Activated T-cell treated with anti-CD3 and anti-CD28 coated beads for 1 hour (primary cell): ENCODE data around the gene YES1.
"Not testable (repeated sequence)": the region's sequence is repeated elsewhere in the genome, so short reads cannot be mapped to it uniquely, and the experiment has no call there.

ENCODE experiments used
- DNase-seq: peaks from one replicate; pipeline ENCODE4 v3.0.0-alpha.2; 2020; ENCODE audit warnings: low read depth

The YES1 gene

DNA sequence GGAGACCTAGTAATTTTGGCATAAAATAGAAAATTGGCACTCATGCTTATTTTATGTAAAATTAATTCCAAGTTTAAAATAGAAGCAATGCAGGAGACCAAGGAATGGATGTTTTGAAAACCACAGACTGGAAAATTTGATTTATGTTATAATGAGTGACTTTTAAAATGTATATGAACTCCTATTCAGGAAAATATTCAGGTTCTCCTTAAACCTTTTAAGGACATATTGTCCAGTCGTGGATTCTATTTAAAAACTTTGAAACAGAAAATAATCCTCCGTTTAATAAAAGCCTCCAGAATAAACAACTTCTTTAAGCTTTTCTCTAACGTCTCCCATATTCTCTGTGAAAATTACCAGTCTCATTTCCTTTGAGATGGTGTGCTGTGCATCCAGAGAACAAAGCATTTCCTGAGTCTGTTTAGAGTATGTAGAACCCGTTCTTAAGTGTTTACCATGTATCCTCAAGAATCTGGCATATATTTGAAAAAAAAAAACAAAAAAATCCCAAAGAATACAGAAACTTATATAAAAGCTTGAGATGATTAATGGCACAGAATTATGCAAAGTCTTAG lies 8.6 kb upstream of the YES1 start:
- no peak for DNase-seq

DNA sequence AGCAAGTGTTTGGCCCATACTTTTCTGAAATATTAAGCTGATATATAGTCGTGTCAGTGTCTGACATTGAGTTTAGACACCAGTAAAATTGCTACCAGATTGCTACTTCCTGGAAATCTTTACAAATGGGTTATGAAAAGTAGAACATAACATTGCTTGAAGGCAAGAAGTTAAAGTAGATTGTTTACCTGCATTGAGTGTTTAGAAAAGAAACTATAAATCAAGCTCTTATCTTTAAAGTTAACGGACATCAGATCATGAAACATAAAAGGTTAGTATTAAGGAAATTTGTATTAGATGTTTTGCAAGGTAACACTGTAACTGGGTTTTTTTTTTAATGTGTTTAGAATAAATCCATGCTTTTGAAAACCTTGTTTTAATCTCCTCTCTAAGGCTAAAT lies 4.8 kb upstream of the YES1 start:
- no peak for DNase-seq

DNA sequence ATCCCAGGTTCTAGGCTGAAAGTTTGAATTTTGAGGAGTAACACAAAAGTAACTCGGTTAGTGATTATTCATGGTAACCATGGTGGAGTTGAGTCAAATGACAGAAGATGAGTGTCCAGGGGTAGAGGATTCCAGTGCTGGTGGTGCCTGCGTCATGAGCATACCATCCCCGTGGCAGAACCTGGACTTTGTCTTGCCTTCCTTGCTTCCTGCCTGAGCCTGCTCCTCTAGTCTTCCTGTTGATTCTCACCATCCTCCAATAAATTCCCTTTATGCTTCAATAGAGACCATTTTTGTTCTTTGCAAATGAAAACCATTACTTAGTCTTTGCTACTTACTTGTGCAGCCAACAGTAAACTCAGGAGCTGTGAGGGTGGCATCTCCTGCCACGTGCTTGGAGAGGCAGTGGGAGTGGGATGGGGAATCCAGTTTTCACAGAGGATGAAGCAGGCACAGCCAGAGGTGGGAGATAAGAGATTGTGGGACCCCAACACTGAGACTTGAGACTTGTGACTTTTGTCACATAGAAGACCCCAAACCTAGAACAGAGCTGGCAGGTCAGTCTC lies 4.1 kb upstream of the YES1 start:
- no peak for DNase-seq

DNA sequence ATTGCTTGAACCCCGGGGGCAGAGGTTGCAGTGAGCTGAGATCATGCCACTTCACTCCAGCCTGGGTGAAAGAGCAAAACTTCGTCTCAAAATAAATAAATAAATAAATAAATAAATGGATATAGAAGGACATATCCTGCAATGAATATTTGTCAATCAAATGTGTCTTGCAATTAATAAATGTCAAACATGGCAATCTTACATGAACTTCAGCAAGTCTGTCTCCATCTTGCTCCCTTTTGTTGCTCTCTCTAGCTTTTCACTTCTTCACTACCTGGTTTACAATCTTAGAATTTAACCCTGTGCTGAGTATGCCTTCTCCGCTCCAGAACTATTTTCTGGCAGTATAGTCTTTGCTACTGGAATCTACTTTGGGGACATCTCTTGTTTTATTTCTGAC lies 3.3 kb upstream of the YES1 start:
- no peak for DNase-seq

DNA sequence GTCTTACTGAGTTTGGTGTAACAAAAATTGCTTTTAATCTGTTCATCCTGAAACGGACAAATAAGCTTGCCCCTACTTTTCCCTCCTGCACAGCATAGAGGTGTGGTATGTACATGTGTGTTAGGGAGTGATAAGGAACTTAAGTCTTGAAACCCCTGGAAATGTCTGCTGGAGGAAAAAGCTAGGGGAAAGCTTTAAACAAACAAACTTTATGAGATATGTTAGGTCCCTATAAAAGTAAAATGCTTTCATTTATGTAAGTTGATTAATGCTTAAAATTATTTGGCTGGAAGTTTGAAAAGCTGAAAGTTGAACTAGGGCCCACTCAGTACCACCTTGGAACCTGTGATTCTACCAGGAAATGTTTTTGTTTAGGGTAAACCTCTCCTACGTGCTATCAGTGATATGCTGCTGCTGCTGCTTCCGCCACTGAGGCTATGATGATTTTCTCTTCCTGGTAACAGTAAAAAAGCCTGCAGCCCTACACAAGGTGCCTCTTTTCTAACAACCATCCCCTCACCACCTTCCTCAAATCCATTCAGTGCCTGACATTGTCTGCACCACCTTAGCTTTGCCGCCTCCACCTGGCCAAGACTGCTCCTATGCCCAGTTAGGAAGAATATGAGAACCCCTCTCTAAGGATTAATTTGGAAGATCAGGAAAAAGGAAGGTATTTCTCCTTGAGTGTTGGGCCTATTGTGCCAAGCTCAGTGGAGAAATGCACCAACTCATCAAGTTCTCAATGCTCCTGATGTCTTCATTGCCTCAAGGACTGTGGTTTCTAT lies 2.5 kb upstream of the YES1 start:
- DNase-seq, result no peak

DNA sequence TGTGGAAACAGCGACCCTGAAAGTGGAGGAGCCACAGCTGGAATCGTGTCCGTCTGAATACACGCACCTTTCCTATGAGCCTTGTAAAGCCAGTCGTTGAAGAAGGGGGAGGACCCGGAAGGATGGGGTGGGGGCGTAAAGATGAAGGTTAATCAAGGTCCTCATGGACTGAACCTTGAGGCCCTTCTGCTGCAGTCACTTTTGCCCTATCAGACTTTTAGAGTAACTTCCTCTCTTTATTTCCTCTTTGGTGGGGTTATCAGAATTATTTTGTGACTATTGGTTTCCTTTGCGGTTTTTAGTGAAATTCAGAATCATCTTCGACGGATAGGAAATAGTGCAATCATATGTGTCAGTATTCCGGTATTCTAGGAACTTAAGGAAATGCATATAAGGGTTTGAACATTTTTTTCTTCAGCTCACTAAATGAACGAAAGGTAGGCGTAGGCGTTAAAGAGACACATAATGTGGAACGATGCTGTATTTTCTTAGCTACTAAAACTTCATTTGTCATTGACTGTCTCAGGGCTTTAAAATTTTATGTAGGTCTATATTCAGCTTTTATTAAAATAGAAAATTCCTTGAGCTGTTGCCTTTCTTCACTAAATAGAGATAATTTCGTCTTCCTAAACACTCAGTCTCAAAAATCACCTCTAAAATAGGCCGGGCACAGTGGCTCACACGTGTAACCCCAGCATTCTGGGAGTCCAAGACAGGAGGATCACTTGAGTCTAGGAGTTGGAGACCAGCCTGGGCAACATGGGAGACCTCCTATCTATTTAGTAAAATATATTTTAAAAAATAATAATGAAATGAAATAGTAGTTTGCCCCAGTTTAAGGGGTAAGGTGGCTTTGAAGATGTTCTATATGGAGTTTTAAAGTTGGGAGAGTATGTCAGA lies 1.4 kb upstream of the YES1 start:
- DNase-seq, result peak; percentile 30

DNA sequence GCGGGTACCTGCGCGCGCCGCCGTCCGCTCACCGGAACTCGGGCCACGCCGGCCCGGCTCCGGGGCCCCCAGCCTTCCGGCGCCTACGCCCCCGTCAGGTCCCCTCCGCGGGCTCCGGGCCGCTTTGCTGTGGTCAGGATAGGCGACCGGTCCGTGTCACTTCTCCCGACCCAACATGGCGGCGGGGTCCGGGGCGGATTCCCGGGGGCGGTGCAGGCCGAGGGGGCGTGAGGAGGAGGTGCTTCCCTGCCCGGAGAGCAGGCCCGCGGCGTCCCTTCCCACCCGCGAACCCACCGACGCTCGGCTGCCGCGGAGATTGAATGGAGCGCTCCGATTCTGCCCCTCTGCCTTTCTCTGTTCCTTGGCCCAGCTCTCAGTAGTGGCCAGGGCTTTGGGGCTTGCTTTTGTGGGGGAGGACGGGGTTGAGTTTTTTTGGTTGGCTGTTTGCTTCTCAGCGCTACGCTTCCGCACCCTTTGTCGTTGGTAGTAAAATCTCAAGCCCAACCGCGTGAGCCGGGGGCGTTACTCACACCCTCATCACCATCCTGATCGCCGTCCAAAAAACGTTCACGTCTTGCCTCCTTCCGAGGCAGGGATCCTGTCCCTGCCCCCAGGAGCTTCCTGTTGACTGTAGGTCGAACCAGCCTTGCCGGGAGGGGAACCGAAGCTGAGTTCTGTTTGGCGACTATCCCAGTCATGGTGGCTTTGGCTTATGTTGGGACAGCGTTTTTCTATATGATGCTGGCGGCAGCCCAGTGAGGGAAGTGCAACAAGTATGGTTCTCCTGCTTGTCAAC lies 532 bp upstream of the YES1 start:
- peak; percentile 66 for DNase-seq

DNA sequence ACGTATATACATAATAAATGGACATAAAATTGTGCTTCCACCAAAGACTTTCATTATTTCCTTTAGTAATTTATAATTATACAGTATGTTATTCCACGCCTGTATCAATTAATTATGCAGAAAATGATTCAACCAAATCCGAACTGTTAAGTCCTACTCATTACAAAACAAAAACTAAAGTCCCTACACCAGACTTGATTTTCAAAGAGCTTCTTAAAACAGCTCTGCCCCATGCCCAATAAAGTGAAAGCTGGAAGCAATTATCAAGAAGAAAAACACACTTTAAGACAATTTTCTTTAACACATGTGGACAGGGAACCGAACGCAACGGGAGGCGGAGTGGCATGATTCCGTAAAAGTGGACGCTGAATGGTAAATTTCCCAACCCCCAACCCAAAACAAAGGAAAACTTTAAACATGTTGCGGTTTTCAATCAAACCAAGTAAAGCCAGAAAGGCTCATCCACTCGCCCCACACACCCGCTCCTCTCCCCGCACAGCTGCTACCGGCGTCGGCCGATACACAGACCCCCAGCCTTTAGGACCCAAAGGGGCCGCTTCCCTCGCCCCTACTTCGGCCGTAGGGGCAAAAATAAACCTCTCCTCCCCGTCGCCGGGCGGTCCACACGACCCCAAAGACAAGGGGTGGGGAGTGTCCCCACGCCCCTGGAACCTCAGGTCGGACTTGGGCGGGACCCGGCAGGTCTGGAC lies 705 bp downstream of the YES1 start:
- DNase-seq, result no peak

DNA sequence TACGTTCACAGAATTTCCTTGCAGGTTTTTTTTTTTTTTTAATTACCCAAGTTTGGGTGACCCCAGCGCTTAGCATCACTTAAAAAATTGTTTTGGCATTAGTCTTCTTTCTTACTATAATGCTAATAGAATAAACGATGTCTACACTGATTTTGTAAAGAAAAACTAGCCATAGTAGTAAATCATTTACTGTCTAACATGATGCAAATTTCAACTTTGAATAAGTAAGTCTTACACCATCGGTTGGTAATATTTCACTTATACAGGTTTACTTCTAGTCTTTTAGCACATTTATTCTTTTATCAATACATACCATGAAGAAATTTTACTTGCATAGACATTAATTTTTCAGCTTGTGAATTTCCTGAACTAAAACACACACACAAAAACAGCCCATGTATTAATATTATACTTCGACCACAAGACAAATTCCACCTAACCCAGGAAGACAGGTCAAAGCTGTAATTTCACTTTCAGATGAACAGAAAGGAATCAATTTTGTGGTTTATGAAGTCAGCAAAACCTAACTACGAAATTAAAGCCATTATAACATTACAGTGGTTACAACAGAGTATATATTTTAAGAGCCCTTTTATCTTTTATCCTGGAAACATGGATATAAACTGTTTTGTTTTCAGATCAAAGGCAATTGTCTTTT lies 1.9 kb downstream of the YES1 start:
- DNase-seq, result no peak

DNA sequence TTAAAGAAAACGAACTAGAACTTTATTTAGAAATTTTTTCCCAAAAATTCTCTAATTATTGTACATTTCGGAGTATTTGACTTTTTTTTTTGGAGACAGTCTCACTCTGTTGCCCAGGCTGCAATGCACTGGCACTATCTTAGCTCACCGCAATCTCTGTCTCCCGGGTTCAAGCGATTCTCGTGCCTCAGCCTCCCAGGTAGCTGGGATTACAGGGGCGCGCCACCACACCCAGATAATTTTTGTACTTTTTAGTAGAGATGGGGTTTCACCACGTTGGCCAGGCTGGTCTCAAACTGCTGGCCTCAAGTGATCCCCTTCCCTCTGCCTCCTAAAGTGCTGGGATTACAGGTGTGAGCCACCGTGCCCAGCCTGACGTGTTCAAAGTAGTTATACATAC lies 2.8 kb downstream of the YES1 start:
- not testable (repeated sequence) for DNase-seq

DNA sequence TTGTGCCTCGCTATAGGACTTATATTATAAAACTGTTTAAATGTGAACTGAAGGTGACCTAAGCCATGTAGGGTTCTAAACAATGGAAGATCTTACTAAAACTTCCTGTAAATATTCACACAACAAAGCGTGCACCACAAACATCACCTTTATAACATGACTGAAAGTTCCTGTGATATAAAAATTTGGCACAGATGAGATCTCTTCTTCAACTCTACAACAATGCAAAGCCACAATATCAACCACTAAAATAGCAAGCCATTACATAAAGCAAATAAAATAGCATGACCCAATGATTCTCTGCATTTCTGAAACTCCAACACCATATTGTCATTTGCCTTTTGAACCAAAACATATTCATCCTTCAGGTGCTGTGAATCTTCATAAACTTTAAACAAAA lies 3.5 kb downstream of the YES1 start:
- no peak for DNase-seq

DNA sequence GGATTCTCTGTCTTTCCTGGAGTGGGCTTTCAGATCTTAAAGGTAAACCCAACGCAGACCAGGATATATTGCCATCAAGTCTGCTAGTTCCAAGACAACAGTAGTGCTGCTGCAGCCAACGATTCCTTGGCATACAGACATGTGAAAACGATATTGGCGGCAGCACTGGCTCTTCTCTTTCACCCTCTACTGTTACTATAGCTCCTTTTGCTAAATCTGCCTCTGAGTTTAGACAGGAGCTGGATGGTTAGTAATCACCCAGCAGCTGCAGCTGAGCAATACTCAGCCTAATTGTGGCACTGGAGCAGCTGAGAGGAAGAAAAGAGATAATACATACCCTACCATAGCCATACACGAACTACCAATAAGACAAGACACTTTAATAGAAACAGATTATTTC lies 4.0 kb downstream of the YES1 start:
- no peak for DNase-seq

DNA sequence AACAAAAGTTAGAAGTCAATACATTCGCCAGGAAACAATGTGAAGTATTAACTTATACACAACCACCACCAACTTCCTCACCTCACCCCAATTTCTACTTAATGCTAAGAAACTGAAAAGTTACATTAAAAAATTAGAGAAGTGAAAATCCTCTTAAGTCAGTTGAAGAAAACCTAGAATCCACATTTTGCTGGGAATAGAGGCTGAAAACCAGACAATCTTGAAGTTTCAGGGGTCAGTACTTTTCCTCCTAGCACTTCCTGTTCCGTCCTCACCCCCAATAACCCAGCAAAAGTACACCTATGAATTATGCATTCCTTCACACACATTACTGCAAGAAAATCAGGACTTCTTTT lies 6.3 kb downstream of the YES1 start:
- DNase-seq, result no peak

DNA sequence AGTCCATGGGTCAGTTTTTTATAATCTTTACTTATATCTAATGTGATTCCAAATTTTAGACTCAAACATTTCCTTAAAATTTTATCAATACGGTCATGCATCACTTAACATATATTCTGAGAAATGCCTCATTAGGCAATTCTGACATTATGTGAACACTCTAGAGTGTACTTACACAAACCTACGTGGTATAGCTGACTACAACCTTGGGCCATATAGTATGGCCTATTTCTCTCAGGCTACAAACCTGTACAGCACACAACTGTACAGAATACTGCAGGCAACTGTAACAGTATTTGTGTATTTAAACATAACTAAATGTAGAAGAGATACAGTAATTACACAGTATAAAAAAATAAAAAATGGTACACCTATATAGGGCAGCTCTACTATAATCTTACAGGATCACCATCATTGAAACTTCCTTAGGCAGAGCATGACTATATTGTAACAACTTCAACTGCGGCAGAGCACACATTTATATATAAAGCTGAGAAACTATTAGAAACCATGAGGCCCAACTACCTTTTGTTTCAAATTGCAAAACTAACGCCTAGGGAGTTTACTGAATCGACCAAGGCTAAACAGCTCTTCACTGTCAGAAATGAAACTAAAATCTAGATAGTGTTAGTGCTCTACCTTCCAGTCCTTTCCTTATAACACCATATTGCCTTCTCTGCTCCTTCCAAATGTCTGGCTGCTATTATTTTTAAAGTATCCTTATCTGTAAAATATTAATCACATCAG lies 6.9 kb downstream of the YES1 start:
- no peak for DNase-seq

DNA sequence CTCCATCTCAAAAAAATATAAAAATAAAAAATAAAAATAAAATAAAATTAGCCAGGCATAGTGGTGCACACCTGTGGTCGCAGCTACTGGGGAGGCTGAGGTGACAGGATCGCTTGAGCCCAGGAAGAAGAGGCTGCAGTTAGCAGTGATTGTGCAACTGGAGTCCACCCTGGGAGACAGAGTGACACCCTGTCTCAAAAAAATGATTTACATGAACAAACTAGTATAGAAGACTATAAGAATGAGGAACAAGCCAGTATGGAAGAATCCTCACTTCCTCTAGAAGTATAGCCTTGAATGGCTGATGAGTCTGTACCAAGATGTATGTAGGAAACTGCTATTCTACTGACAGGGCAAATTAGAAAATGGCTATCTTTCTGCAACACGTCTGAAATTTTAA lies 10.9 kb downstream of the YES1 start:
- no peak for DNase-seq

DNA sequence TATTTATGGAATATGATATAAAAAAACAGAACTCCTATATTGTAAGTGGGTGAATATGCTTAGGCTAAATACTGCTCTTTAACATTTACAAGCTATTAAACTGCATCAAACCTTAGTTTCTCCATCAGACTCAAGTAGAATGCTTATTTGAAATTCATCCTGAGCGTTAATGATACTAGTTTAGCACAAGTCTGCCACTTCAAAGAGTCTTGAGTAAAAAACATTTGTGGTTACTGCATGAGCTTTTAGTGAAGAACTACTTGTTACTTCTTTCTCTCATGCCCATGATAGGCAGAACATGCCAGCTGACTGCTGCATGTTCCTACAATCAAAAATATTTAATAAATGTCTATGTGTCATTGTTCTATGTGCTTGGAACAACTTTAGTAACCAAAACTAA lies 12.1 kb downstream of the YES1 start:
- no peak for DNase-seq

DNA sequence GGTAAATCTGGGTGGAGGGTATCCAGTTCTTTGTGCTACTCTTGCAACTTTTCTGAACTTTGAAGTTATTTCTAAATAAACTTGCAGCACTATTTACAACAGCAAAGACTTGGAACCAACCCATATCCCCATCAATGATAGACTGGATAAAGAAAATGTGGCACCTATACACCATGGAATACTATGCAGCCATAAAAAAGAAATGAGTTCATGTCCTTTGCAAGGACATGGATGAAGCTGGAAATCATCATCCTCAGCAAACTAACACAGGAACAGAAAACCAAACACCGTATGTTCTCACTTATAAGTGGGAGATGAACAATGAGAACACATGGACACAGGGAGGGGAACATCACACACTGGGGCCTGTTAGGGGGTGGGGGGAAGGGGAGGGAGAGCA lies 16.7 kb downstream of the YES1 start:
- DNase-seq, result not testable (repeated sequence)

DNA sequence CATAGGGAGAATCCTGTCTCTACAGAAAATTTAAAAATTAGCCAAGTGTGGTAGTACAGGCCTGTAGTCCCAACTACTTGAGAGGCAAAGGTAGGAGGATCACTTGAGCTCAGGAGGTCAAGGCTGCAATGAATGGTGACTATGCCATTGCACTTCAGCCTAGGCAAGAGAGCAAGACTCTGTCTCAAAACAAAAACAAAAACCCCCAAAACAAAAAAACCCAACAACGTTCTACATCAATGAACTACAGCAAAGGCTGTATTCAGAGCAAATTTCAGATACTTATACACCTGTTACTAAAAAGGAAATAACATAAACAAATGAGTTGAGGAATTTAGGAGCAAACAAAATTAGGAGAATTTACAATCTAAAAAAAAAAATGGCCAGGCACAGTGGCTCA lies 22.6 kb downstream of the YES1 start:
- no peak for DNase-seq

DNA sequence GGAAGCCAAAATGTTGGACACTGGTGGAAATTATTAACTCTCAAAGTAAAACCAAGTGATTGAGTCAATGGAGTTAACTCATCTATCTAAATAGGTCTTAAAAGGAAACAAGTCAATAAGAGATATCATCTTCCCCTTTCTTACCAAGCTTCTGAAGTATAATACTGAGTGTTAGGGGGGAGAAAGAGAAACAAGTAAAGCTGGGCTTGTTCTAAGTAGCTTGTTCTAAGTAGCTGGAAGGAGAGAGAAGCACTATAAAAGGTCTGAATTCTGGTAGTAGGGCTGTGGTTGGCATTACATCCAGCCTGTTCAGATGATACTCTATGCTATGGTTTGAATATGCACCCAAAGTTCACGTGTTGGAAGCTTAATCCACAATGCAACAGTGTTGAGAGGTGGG lies 26.8 kb downstream of the YES1 start:
- DNase-seq, result no peak
